T47D (cell line): ENCODE results near the gene NRG4.
A peak's percentile ranks its signal among the peaks of the same experiment; 100 is the strongest.
"Not testable (repeated sequence)": the region's sequence is repeated elsewhere in the genome, so short reads cannot be mapped to it uniquely, and the experiment has no call there.

Source experiments
- DNase-seq, 2 experiments: peaks; one replicate each; pipeline versions ENCODE4 v3.0.0 to v3.0.0-alpha.2; 2011 to 2012; ENCODE audit warnings: low read depth in 1 of 2, low spot score in 1 of 2
- JUND ChIP-seq: IDR thresholded peaks from 2 replicates; pipeline ENCODE4 v1.6.1; 2012; ENCODE audit warnings: low read depth
- in situ Hi-C: cut with HindIII; loops from 2 replicates; pipeline ENCODE4 v1.10.0; 2016; ENCODE audit warnings: low sequenced_read_pairs, low pct_unique_long_range_greater_than_20kb

Gene NRG4, protein sequence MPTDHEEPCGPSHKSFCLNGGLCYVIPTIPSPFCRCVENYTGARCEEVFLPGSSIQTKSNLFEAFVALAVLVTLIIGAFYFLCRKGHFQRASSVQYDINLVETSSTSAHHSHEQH

DNA sequence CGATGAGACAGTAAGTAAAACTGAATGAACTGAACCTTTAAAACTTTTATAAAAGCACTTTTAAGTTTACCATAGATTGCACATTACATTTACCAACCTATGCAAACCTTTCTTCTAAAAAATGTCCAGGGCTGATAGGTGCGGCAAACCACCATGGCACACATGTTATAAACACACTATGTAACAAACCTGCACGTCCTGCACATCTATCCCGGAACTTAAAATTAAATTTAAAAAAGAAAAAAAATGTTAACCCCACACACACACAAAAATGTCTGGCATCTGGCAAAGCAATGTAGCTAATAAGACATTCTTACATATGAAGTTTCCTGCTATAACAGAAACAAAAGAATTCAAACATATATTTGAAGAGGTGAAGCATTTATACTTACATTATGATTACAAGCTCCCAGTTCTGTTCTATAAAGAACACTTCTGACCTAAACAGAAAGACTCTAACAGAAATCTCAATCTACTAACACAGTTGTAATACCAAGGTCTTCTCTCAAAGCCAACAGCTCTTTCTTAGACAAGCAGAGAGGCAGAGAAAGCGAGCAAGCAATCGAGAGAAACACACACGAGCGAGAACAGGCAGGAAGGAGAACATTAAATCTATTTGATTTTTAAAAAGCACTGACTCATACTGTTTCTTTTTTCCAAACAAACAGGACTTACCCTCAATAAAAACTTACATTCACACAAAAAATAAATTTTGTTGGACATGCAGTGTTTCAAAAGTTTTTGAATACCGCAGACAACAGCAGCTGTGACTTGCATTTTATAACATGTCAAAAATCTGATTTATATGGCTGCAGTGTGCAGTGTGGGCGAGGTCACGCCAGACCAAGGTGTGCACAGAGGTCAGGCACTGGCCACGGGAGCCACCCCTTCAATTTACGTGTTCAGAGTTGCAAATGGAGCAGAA is at the start of gene NRG4:
Gene NRG4 (minus strand): TSS at position 798 of the 925 bp plus-strand sequence. CDS start 1,194 bp downstream, outside the sequence.
- peak in 1 of 2 experiments; percentile 46 for DNase-seq
- in situ Hi-C loops, result no loop called here
- TF ChIP-seq JUND, result no peak

DNA sequence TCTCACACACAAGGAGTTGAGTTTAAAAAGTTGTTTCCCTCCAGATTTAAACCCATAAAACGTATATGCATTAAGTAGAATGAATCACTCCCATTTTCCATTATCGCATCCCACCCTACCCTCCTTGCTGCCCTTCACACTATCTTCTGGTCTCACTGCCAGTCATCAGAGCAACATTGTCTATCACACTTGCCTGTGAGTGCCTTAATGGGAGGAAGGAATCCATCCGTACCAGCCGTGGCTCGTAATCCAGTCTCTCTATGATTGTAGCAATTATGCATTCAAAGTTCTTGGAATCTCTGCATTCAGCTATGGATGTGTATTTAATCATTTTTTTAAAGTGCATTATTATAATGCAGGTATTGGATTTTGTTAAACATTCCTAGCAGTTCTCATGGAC is 49.5 kb upstream of the NRG4 start:
- TF ChIP-seq JUND, result no peak
- in situ Hi-C loops, result no loop called here
- no peak for DNase-seq

DNA sequence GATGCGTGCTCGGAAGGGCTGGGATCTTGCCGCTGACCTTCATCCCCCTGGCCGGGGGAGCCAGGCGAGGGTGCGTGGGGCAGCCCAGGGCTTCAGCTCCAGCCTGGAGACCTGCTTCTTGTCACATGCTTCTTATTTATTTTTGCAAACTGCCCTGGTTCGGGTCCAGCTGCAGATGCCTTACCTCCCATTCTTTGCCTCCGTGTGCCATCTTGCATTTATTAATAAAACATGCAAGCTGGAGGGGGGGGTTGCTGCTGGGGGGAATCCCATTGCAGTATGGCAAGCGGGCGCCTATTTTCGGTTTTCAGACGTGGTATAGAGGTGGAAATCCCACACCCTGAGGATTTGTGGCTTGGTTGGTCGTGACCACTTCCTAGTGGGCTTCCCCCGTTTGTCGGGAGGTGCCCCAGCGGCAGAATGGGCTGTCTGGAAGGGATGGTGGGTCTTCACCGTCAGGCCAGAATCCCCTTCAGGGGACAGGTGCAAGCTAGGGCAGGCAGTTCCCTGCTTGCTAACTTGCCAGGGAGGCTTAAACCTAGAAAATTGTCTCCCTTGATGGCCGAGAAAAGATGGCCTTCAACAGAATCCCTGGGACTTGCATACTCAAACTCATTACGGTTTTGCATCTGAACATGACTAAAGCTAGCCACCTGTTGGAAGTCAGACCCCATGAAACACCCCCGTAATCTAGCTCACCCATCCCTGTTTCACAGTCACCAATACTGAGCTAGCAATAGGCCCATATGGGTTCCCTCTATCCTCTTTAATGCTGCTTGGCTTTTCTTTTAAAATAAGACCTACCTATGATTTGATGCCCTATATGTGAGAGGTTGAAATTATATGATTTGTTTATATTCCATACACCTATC is 48.1 kb upstream of the NRG4 start:
- no peak for DNase-seq
- in situ Hi-C loops, result no loop called here
- TF ChIP-seq JUND, result no peak

DNA sequence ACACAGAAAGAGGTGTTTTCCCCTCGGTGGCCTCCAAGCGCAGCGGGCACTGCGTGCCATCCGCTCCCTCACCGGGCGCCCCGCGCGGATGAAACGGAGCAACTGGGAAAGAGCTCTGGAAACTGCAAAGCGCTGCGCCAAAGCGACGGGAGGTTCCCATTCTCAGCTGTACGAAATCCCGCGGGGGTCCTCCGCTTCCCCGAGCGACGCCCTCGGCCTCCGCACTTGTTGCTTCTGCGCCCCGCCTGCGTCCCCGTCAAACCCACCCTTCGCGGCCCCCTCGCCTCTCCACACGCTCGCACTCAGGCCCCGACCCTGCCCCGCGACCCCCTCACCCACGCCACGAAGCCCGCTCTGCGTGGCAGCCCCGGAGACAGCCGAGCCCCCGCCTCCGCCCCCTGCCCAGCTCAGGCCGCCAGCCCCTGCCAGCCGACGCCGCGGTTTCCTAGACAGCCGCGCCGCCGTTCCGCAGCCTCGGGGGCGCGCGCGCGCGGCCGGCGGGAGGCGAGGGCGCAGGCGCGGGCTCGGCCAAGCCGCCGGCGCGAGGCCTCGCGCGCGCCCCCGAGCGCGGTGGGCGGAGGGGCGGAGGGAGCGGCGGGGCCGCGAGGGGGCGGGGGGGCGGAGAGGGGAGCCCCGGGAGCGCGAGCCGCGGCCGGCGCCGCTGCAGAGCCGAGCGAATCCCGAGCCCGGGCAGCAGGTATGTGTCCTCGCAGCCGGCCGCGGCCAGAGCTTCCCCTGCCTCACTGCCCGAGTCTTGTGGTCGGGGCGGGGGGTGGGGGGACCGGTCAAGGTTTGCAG is 47.3 kb upstream of the NRG4 start, which contains the start of gene TMEM266:
Gene TMEM266 (plus strand): TSS at position 666 of the 798 bp plus-strand sequence. CDS start 74,279 bp downstream, outside the sequence.
- no peak for TF ChIP-seq JUND
- in situ Hi-C loops, result no loop called here
- peak; percentile 62 to 78 for DNase-seq

DNA sequence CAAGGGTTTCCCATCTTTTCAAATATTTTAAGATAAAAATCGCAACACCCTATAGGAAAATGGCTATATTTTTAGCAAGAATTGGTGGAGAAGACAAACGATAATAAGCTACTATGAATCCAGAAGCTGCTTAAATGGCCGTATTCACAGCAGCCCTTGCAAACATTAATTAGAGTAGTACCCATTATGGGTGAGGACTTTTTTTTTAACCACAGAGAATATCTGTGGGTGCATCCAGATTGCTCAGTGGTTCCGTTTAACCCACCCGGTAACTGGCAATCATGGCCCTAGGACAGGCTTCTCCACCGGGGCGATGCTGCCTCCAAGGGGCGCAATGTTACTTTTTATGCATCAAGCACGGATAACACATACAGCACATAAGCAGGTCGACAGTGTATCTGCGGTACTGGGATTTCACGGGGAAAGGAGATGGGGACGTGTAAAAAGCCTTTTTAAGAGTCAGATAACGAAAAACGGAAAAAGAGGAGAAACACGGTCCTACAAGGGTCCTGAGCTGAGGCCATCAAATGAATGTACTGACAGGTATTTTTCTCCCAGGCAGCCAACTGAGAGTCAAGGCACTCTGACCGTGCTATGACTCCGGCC is 46.6 kb upstream of the NRG4 start:
- TF ChIP-seq JUND, result no peak
- in situ Hi-C loops, result no loop called here
- peak in 1 of 2 experiments; percentile 37 for DNase-seq

DNA sequence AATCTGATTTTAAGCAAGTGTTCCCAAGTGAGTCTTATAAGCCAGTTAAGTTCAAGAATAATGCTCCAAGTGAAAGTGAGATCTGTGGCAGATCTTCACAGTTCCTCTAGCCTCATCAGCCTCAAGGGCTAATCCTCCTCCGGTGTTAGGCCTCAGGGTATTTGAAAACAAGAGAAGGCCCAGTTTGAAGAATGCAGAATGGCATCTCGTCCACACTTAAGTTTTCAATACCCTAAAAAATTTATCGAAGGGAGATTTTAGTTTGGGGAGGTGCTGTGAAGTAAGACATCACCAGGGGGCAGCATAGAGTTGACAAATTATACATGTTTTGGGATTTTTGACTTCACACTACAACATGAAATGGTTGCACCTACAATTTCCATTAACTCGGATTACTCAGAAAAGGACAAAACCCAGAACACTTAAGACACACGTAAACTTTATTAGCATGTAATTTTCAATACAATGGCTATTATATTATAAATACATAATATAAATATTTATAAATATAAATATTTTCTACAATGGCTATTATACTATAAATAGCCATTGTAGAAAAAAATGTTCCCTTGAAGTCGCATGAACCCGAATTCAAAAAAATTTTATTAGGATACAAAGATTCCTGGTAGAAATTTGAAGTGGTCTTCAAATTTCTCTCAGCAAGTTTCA is 45.2 kb upstream of the NRG4 start:
- no peak for TF ChIP-seq JUND
- DNase-seq, result peak in 1 of 2 experiments; percentile 43
- in situ Hi-C loops, result no loop called here

DNA sequence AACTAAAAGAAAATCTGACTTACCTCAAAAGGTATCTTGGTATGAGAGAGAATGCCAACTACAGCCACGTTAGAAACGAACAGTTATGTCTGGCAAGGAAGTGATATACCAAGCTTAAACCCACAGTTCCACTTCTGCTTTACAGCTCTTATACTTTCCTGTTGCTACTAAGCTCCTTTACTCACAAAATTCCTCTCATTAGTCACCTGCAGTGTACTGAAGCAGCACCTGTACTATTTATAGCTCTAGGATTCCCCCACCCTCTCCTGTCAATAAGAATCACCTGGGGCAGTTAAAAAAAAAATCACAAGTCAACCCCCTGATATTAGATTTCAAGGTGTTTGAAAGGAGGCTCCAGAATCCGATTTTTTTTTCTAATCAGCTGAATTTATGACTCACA is 44.7 kb upstream of the NRG4 start:
- in situ Hi-C loops, result no loop called here
- no peak for DNase-seq
- no peak for TF ChIP-seq JUND

DNA sequence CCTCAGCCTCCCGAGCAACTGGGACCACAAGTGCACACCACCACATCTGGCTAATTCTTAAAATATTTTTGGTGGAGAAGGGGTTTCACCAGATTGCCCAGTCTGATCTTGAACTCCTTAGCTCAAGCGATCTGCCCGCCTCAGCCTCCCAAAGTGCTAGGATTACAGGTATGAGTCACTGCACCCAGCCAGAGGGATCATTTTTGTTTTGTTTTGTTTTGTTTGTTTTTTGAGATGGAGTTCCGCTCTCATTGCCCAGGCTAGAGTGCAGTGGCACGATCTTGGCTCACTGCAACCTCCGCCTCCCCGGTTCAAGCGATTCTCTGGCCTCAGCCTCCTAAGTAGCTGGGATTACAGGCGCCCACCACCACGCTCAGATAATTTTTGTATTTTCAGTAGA is 42.0 kb upstream of the NRG4 start:
- in situ Hi-C loops, result not testable (repeated sequence)

DNA sequence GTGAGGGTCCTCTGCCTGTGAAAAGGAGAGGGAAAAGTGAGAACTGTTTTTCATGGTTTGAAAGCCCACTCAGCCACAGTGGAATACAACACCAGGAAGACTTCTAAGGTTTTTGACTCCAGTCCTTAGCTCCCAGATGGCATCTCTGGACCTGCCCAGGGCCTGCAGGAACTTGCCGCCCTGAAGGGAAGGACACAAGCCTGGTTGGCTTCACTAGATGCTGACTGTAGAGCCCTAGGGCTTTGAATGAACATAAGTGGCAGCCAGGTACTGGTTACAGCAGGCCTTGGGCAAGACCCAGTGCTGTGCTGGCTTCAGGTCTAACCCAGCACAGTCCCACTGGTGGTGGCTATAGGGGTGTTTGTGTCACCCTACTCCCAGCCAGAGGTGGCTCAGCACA is 26.3 kb upstream of the NRG4 start:
- in situ Hi-C loops, result no loop called here

More for the DNA sequence above, 42.0 kb upstream of the NRG4 start:
- not testable (repeated sequence) for DNase-seq

DNA sequence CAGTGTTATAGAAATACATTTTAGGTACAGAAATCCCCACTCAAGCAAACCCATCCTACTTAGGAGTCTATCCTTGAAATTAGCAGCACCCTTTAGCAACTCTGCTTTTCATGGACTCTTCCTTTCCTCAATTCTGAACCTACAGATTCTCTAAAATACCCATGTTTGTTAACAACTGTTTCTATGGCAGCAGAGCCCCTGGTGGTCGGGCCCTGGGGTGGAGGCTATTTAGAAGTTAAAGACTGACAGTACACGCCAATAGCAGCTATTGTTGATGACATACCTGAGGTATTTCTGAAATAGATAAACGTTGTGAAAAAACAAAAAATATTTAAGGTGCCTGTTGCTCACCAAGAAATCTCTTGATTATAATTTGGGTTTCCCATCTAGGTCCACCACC is 23.4 kb upstream of the NRG4 start:
- no peak for DNase-seq
- no peak for TF ChIP-seq JUND
- in situ Hi-C loops, result no loop called here

More for the DNA sequence above, 26.3 kb upstream of the NRG4 start:
- no peak for DNase-seq
- TF ChIP-seq JUND, result no peak

DNA sequence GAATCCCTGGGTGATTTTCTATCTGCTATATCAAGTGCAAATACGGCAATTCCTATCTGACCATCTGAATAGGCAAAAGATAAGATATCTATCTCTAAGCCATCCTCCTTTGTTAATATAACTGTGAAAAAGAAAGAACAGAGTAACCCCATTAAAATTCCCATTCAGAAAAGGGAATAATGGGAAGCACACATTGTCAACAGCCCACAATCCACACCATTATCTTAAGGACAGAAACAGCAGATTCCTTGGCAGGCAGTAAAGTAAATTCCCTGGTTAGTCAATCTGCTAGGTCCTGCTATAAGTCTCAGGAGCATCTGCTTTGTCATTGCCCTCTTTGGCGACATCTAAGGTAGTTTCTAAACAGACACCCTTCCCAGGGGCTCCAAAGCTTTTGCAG is 21.9 kb upstream of the NRG4 start:
- in situ Hi-C loops, result no loop called here
- TF ChIP-seq JUND, result no peak
- no peak for DNase-seq
